Measurements from ENCODE around the gene BEND6. TPM values are rescaled to one million over a fixed set of nuclear protein-coding genes. Genes with fewer than 3 reads are reported as not detected.

Gene BEND6
- total and polyA plus RNA-seq, 2 of the 13 experiments (the other 11 are each of a cell fraction or from before 2014, with no cell fraction given) = 0.20 to 0.21 TPM

DNA sequence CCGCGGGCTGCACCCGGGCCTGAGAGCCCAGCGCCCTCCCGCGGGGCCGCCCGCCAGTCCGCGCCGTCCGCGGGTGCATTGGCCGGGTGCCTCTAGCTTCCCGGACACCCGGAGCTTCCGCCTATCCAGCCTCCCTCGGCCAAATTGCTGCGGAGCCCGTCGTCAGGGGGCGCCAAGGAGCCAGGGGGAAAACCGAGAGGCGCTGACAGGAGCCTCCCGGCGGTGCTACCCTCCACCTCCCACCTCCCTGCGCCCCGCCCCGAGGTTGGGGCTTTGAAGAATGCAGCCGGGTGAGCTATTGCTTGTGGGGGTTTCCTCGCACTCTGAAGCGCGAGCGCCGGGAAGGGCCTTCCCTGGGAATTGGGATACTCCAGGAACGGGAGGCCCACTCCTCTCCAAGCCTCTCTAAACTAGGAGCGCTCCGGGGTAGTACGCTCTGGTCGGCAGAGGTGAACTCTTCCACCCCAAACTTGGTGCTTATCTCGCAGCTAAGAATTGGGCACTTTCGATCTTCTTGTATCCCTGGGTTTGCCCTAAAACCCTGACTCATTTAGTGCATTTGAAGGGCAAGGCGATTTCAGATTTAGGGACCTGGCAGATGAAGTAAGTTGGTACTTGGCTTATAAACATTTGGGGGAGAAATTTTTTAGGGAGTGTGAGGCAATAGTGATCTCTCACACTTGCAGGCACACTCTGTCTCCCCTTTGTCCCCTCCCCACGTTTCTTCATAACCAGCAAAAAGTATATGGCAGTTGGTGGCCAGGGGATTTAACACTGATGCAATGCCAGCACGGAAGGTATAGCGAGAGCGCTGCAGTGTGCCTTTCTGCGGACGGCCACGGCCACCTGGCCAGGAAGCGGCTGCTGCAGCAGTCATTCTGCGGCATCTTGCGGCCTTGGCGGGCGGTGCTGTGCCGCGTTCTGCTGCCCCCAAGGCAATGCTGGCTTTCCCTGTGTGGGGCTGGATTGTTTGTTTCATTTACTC is 556 bp downstream of the BEND6 start (continued):
- TF ChIP-seq ZNF367 (CRISPR knock-in tag; IDR thresholded peaks at IDR 0.05; ENCODE audit: borderline replicate concordance) = no peak
- TF ChIP-seq CC2D1A (CRISPR knock-in tag; IDR thresholded peaks at IDR 0.05) = no peak
- TF ChIP-seq THAP11 (CRISPR knock-in tag; IDR thresholded peaks at IDR 0.05) = peak; percentile 62
- TF ChIP-seq ZNF558 (CRISPR knock-in tag; IDR thresholded peaks at IDR 0.05; ENCODE audit: borderline replicate concordance) = 0 out of 2 replicates have a peak, but pooled peaks have one; percentile 4
- TF ChIP-seq ZKSCAN5 (CRISPR knock-in tag; IDR thresholded peaks at IDR 0.05) = no peak; the same call in 1 of the 2 replicates
- peak; percentile 73 for TF ChIP-seq KLF6 (CRISPR knock-in tag; IDR thresholded peaks at IDR 0.05)
- no peak for TF ChIP-seq ZNF530 (CRISPR knock-in tag; IDR thresholded peaks at IDR 0.05; ENCODE audit: low read depth)
- TF ChIP-seq, protein P1, sequence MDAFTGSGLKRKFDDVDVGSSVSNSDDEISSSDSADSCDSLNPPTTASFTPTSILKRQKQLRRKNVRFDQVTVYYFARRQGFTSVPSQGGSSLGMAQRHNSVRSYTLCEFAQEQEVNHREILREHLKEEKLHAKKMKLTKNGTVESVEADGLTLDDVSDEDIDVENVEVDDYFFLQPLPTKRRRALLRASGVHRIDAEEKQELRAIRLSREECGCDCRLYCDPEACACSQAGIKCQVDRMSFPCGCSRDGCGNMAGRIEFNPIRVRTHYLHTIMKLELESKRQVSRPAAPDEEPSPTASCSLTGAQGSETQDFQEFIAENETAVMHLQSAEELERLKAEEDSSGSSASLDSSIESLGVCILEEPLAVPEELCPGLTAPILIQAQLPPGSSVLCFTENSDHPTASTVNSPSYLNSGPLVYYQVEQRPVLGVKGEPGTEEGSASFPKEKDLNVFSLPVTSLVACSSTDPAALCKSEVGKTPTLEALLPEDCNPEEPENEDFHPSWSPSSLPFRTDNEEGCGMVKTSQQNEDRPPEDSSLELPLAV (CRISPR knock-in tag; conservative IDR thresholded peaks at IDR 0.05; ENCODE audit: low read depth) = no peak
- no peak for TF ChIP-seq SP4 (CRISPR knock-in tag; IDR thresholded peaks at IDR 0.05)
- 0 out of 2 replicates have a peak, but pooled peaks have one; percentile 9 for TF ChIP-seq CHCHD3 (CRISPR knock-in tag; IDR thresholded peaks at IDR 0.05)
- TF ChIP-seq MTA1 (CRISPR knock-in tag; IDR thresholded peaks at IDR 0.05; ENCODE audit: borderline replicate concordance) = no peak
- TF ChIP-seq, protein P2, sequence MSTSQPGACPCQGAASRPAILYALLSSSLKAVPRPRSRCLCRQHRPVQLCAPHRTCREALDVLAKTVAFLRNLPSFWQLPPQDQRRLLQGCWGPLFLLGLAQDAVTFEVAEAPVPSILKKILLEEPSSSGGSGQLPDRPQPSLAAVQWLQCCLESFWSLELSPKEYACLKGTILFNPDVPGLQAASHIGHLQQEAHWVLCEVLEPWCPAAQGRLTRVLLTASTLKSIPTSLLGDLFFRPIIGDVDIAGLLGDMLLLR (CRISPR knock-in tag; IDR thresholded peaks at IDR 0.05) = no peak
- TF ChIP-seq, protein P3, sequence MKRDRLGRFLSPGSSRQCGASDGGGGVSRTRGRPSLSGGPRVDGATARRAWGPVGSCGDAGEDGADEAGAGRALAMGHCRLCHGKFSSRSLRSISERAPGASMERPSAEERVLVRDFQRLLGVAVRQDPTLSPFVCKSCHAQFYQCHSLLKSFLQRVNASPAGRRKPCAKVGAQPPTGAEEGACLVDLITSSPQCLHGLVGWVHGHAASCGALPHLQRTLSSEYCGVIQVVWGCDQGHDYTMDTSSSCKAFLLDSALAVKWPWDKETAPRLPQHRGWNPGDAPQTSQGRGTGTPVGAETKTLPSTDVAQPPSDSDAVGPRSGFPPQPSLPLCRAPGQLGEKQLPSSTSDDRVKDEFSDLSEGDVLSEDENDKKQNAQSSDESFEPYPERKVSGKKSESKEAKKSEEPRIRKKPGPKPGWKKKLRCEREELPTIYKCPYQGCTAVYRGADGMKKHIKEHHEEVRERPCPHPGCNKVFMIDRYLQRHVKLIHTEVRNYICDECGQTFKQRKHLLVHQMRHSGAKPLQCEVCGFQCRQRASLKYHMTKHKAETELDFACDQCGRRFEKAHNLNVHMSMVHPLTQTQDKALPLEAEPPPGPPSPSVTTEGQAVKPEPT (CRISPR knock-in tag; IDR thresholded peaks at IDR 0.05; ENCODE audit: low read depth) = no peak
- TF ChIP-seq ZNF138 (CRISPR knock-in tag; IDR thresholded peaks at IDR 0.05; ENCODE audit: low read depth) = no peak
- TF ChIP-seq, protein P4, sequence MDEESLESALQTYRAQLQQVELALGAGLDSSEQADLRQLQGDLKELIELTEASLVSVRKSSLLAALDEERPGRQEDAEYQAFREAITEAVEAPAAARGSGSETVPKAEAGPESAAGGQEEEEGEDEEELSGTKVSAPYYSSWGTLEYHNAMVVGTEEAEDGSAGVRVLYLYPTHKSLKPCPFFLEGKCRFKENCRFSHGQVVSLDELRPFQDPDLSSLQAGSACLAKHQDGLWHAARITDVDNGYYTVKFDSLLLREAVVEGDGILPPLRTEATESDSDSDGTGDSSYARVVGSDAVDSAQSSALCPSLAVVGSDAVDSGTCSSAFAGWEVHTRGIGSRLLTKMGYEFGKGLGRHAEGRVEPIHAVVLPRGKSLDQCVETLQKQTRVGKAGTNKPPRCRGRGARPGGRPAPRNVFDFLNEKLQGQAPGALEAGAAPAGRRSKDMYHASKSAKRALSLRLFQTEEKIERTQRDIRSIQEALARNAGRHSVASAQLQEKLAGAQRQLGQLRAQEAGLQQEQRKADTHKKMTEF (CRISPR knock-in tag; IDR thresholded peaks at IDR 0.05) = peak; percentile 54; the same call in 1 of the 2 replicates
- TF ChIP-seq ZNF331 (CRISPR knock-in tag; IDR thresholded peaks at IDR 0.05) = peak; percentile 84
- TF ChIP-seq, protein P5, sequence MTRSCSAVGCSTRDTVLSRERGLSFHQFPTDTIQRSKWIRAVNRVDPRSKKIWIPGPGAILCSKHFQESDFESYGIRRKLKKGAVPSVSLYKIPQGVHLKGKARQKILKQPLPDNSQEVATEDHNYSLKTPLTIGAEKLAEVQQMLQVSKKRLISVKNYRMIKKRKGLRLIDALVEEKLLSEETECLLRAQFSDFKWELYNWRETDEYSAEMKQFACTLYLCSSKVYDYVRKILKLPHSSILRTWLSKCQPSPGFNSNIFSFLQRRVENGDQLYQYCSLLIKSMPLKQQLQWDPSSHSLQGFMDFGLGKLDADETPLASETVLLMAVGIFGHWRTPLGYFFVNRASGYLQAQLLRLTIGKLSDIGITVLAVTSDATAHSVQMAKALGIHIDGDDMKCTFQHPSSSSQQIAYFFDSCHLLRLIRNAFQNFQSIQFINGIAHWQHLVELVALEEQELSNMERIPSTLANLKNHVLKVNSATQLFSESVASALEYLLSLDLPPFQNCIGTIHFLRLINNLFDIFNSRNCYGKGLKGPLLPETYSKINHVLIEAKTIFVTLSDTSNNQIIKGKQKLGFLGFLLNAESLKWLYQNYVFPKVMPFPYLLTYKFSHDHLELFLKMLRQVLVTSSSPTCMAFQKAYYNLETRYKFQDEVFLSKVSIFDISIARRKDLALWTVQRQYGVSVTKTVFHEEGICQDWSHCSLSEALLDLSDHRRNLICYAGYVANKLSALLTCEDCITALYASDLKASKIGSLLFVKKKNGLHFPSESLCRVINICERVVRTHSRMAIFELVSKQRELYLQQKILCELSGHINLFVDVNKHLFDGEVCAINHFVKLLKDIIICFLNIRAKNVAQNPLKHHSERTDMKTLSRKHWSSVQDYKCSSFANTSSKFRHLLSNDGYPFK (CRISPR knock-in tag; IDR thresholded peaks at IDR 0.05; ENCODE audit: borderline replicate concordance) = 0 out of 2 replicates have a peak, but pooled peaks have one; percentile 24
- TF ChIP-seq ZNF552 (CRISPR knock-in tag; IDR thresholded peaks at IDR 0.05; ENCODE audit: borderline replicate concordance) = no peak
- peak; percentile 48 for TF ChIP-seq ZFY (CRISPR knock-in tag; IDR thresholded peaks at IDR 0.05)
- no peak for TF ChIP-seq SALL2 (CRISPR knock-in tag; IDR thresholded peaks at IDR 0.05)
